ENCODE data around the gene NHLRC4.

The NHLRC4 gene

GRCh38 chr16:580141-580945 lies 13.5 kb downstream of the NHLRC4 start:
- TF ChIP-seq, protein P1, sequence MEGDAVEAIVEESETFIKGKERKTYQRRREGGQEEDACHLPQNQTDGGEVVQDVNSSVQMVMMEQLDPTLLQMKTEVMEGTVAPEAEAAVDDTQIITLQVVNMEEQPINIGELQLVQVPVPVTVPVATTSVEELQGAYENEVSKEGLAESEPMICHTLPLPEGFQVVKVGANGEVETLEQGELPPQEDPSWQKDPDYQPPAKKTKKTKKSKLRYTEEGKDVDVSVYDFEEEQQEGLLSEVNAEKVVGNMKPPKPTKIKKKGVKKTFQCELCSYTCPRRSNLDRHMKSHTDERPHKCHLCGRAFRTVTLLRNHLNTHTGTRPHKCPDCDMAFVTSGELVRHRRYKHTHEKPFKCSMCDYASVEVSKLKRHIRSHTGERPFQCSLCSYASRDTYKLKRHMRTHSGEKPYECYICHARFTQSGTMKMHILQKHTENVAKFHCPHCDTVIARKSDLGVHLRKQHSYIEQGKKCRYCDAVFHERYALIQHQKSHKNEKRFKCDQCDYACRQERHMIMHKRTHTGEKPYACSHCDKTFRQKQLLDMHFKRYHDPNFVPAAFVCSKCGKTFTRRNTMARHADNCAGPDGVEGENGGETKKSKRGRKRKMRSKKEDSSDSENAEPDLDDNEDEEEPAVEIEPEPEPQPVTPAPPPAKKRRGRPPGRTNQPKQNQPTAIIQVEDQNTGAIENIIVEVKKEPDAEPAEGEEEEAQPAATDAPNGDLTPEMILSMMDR (IDR thresholded peaks at IDR 0.05): no peak
- TF ChIP-seq ZFX (IDR thresholded peaks at IDR 0.05; ENCODE audit: borderline replicate concordance): no peak
- no peak overlapping the region for H3K27ac ChIP-seq

DNA sequence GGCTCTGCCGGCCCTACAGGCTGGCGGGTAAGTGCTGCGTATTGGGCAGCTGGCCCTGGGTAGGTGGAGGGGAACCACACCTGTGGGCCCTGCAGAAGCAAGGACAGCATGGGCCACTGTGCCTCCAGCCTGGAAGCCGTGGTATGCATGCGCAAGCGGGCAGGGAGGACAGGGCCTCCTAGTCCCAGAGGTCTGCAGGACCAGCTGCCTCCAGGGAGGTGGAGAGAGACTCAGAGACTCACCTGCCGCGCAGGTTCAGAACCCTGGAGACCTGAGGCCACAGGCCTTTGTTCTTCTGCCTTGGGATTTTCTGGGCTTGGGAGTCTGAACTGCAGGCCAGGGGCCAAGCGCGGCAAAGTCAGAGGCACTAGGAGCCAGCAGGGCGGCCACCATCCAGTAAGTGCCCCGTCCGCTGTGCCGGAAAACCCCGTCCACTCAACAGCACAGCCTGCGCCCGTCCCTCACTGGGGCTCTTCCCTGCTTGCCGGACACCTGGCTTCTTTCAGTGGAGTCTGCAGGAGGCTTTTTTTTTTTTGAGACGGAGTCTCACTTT lies 14.2 kb downstream of the NHLRC4 start:
- no peak for TF ChIP-seq ZFX (IDR thresholded peaks at IDR 0.05; ENCODE audit: borderline replicate concordance)
- TF ChIP-seq, protein P1 (IDR thresholded peaks at IDR 0.05): no peak
- H3K27ac ChIP-seq: no peak overlapping the region

DNA sequence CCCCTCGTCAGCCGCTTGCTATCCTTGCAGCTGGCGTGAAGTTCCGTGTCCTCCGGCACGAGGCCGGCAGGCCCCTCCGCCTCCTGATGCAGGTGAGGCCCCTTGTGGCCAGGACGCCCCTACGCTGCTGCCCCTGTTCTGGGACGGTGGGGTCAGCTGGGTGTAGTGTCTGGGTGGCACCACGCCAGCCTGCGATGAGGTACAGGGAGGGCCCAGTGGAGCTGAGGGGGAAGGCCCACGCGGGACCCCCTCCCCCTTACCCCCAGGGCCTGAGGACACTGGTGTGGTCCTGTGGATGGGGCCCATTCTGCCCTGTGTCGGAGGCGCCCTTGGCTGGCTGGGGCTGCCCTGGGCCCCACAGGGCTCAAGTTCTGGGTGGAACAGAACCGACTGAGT lies 15.4 kb downstream of the NHLRC4 start:
- H3K27ac ChIP-seq: no peak overlapping the region
- TF ChIP-seq, protein P1 (IDR thresholded peaks at IDR 0.05): no peak
- no peak for TF ChIP-seq ZFX (IDR thresholded peaks at IDR 0.05; ENCODE audit: borderline replicate concordance)

- H3K27ac ChIP-seq: peak overlapping the region; percentile 73; the same call in 1 of the 2 replicates
- TF ChIP-seq, protein P1 (IDR thresholded peaks at IDR 0.05): no peak
- TF ChIP-seq ZFX (IDR thresholded peaks at IDR 0.05; ENCODE audit: borderline replicate concordance): no peak
These were observed 16.0 kb downstream of the NHLRC4 start for GRCh38 chr16:582614-583331.

DNA sequence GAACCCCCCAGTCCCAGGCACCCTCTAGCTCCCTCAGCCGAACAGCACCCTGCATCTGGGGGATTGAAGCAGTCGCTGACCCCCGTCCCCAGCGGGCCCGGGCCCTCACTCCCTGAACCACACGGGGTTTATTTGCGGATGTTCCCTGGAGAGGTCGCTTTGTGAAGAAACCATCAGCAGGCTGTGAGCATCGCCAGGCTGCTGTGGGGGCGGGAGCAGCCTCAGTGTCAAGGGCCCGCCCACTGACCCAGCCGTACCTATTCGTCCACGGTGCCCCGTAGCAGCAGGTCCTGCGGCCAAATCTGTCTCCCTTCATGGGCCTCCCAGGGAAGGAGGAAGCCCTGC lies 16.6 kb downstream of the NHLRC4 start:
- no peak for TF ChIP-seq ZFX (IDR thresholded peaks at IDR 0.05; ENCODE audit: borderline replicate concordance)
- TF ChIP-seq, protein P1 (IDR thresholded peaks at IDR 0.05): no peak
- H3K27ac ChIP-seq: peak overlapping the region; percentile 73

GRCh38 chr16:583815-584591 lies 17.2 kb downstream of the NHLRC4 start:
- peak overlapping the region; percentile 73 for H3K27ac ChIP-seq
- TF ChIP-seq, protein P1 (IDR thresholded peaks at IDR 0.05): no peak
- TF ChIP-seq ZFX (IDR thresholded peaks at IDR 0.05; ENCODE audit: borderline replicate concordance): no peak

Data from 22Rv1 (cell line).